Measurements from ENCODE around the gene TGFBR3. TPM values are rescaled to one million over a fixed set of nuclear protein-coding genes. Genes with fewer than 3 reads are reported as not detected.
"Not testable (repeated sequence)": the region's sequence is repeated elsewhere in the genome, so short reads cannot be mapped to it uniquely, and the experiment has no call there.

The TGFBR3 gene
- total RNA-seq, 1 experiment from 2014 or later: 2.4 TPM

DNA sequence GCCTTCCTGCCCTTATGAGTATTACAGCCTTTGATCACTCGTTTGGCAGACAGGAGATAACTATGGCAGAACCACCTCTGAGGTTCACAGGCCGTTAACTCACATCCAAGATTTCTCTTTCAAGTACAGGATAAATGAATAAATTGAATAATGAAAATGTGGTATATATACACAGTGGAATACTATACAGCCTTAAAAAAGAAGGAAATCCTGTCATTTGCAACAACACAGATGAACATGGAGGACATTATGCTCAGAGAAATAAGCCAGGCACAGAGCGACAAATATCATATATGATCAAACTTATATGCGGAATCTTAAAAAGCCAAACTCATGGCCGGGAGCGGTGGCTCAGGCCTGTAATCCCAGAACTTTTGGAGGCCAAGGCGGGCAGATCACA, 32.6 kb downstream of the TGFBR3 start:
- no peak overlapping the region for H3K27ac ChIP-seq (ENCODE audit: insufficient read length, low read depth, low read length)
- Mint-ChIP-seq H3K9me3 (no peaks in the 10 kb centered on the region), H3K36me3 (ENCODE audit: insufficient read depth in 1 of 3, low read depth in 3 of 3) (no peaks in the 10 kb centered on the region; a peak in 1 of 7 replicates), H3K4me3 (no peak overlapping the region), H3K27me3 (ENCODE audit: low read depth) (no peaks in the 10 kb centered on the region), H3K4me1 (no peaks in the 10 kb centered on the region), H3K27ac (no peak overlapping the region)
- H3K14ac ChIP-seq (ENCODE audit: insufficient read depth, low read length): no peak overlapping the region
- WGBS (ENCODE audit: extremely low coverage, insufficient read length, low lambda C conversion rate): no CpG with 5 or more reads among the region's 7 CpGs
- H3K23me2 ChIP-seq (ENCODE audit: insufficient read length, low read depth, low read length, poor library complexity, severe bottlenecking): no peaks in the 10 kb centered on the region
- H4K20me1 ChIP-seq (ENCODE audit: control insufficient read depth, insufficient read depth, insufficient read length): no peaks in the 10 kb centered on the region
- TF ChIP-seq, protein P1, sequence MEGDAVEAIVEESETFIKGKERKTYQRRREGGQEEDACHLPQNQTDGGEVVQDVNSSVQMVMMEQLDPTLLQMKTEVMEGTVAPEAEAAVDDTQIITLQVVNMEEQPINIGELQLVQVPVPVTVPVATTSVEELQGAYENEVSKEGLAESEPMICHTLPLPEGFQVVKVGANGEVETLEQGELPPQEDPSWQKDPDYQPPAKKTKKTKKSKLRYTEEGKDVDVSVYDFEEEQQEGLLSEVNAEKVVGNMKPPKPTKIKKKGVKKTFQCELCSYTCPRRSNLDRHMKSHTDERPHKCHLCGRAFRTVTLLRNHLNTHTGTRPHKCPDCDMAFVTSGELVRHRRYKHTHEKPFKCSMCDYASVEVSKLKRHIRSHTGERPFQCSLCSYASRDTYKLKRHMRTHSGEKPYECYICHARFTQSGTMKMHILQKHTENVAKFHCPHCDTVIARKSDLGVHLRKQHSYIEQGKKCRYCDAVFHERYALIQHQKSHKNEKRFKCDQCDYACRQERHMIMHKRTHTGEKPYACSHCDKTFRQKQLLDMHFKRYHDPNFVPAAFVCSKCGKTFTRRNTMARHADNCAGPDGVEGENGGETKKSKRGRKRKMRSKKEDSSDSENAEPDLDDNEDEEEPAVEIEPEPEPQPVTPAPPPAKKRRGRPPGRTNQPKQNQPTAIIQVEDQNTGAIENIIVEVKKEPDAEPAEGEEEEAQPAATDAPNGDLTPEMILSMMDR (conservative IDR thresholded peaks at IDR 0.05): no peak
- no peak overlapping the region for H4K5ac ChIP-seq (ENCODE audit: insufficient read length, low read depth, low read length)
- no peaks in the 10 kb centered on the region for H3K79me1 ChIP-seq (ENCODE audit: insufficient read depth, low read depth, low read length, poor library complexity, severe bottlenecking)
- no peak overlapping the region for H3K4ac ChIP-seq (ENCODE audit: low read depth, low read length)
- no peaks in the 10 kb centered on the region for H3K79me2 ChIP-seq (ENCODE audit: insufficient read depth, low read length)
- H3K18ac ChIP-seq (ENCODE audit: insufficient read length, low read depth, low read length): no peak overlapping the region
- H2BK20ac ChIP-seq (ENCODE audit: low read depth, low read length, poor library complexity, severe bottlenecking): no peak overlapping the region
- no peak overlapping the region for H3K56ac ChIP-seq (ENCODE audit: insufficient read length, low read depth, low read length)
- H3K27me3 ChIP-seq (ENCODE audit: insufficient read depth, low read length): no peaks in the 10 kb centered on the region
- no peak overlapping the region for H3K23ac ChIP-seq (ENCODE audit: insufficient read length, low read depth, low read length)
- H3K9me3 ChIP-seq (ENCODE audit: control insufficient read depth, low read depth, low read length): no peaks in the 10 kb centered on the region
- H3K4me1 ChIP-seq (ENCODE audit: insufficient read depth, low read length): no peaks in the 10 kb centered on the region
- no peak overlapping the region for H2AFZ ChIP-seq (ENCODE audit: low read length)
- no peak overlapping the region for H2AK5ac ChIP-seq (ENCODE audit: insufficient read length, low read length)
- no peak overlapping the region for H2BK5ac ChIP-seq (ENCODE audit: insufficient read length, low read length)
- no peak overlapping the region for H2BK12ac ChIP-seq (ENCODE audit: insufficient read length, low read depth, low read length)
- no peak overlapping the region for H2BK15ac ChIP-seq (ENCODE audit: low read depth, low read length)
- H3T11ph ChIP-seq (ENCODE audit: low read length): no peak overlapping the region
- no peak overlapping the region for H3K9ac ChIP-seq (ENCODE audit: extremely low read depth, insufficient read length, low read length)
- DNase-seq: no peak
- no peak overlapping the region for H2BK120ac ChIP-seq (ENCODE audit: low read depth, low read length, poor library complexity, severe bottlenecking)
- H4K91ac ChIP-seq (ENCODE audit: insufficient read length, low read depth, low read length): no peak overlapping the region
- no peak overlapping the region for H3K4me2 ChIP-seq (ENCODE audit: insufficient read depth, insufficient read length, low read length)
- no peak overlapping the region for H4K8ac ChIP-seq (replicated peaks; ENCODE audit: insufficient read length, low read depth, low read length)

DNA sequence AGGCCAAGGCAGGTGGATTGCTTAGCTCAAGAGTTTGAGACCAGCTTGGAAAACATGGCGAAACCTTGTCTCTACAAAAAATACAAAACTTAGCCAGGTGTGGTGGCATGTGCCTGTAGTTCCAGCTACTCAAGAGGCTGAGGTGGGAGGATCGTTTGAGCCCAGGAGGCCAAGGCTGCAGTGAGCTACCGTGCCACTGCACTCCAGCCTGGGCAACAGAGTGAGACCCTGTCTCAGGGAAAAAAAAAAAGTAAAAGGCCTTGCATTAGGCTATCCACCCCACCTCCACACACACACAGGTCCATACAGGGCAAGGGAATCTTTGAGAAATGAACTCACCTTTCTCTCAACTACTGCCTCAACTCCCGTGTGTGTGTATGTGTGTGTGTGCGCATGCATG, 33.9 kb downstream of the TGFBR3 start:
- H3K9me3 ChIP-seq (ENCODE audit: control insufficient read depth, low read depth, low read length); H3K4me2 ChIP-seq (ENCODE audit: insufficient read depth, insufficient read length, low read length); H4K20me1 ChIP-seq (ENCODE audit: control insufficient read depth, insufficient read depth, insufficient read length); H4K91ac ChIP-seq (ENCODE audit: insufficient read length, low read depth, low read length); H3K9ac ChIP-seq (ENCODE audit: extremely low read depth, insufficient read length, low read length); H3T11ph ChIP-seq (ENCODE audit: low read length); H2AK5ac ChIP-seq (ENCODE audit: insufficient read length, low read length); H3K9me3 Mint-ChIP-seq; H2BK15ac ChIP-seq (ENCODE audit: low read depth, low read length); H2BK12ac ChIP-seq (ENCODE audit: insufficient read length, low read depth, low read length); H3K4me1 Mint-ChIP-seq; H3K23me2 ChIP-seq (ENCODE audit: insufficient read length, low read depth, low read length, poor library complexity, severe bottlenecking); H2BK5ac ChIP-seq (ENCODE audit: insufficient read length, low read length); H3K4me3 Mint-ChIP-seq; H3K27ac Mint-ChIP-seq; H3K18ac ChIP-seq (ENCODE audit: insufficient read length, low read depth, low read length); H4K8ac ChIP-seq (replicated peaks; ENCODE audit: insufficient read length, low read depth, low read length); DNase-seq; H3K23ac ChIP-seq (ENCODE audit: insufficient read length, low read depth, low read length); H2BK120ac ChIP-seq (ENCODE audit: low read depth, low read length, poor library complexity, severe bottlenecking); H2AFZ ChIP-seq (ENCODE audit: low read length); H3K14ac ChIP-seq (ENCODE audit: insufficient read depth, low read length); H3K56ac ChIP-seq (ENCODE audit: insufficient read length, low read depth, low read length); H3K4me1 ChIP-seq (ENCODE audit: insufficient read depth, low read length); H2BK20ac ChIP-seq (ENCODE audit: low read depth, low read length, poor library complexity, severe bottlenecking); H3K79me1 ChIP-seq (ENCODE audit: insufficient read depth, low read depth, low read length, poor library complexity, severe bottlenecking); H3K36me3 Mint-ChIP-seq (ENCODE audit: insufficient read depth in 1 of 3, low read depth in 3 of 3); H3K27me3 ChIP-seq (ENCODE audit: insufficient read depth, low read length); H3K27ac ChIP-seq (ENCODE audit: insufficient read length, low read depth, low read length); H3K79me2 ChIP-seq (ENCODE audit: insufficient read depth, low read length); H3K27me3 Mint-ChIP-seq (ENCODE audit: low read depth); H4K5ac ChIP-seq (ENCODE audit: insufficient read length, low read depth, low read length); H3K4ac ChIP-seq (ENCODE audit: low read depth, low read length): not testable (repeated sequence)
- WGBS (ENCODE audit: extremely low coverage, insufficient read length, low lambda C conversion rate): no CpG with 5 or more reads among the region's 5 CpGs
